ENCODE results near the gene TPSG1.
"Not testable (repeated sequence)": the region's sequence is repeated elsewhere in the genome, so short reads cannot be mapped to it uniquely, and the experiment has no call there.

The TPSG1 gene

GRCh38 chr16:1225051-1225451 is at the start of gene TPSG1:
Gene TPSG1 (minus strand): TSS chr16:1225268. CDS start chr16:1225252, 16 bp downstream.
- no peak within 1 kb of the TSS for H3K4me3 ChIP-seq (replicated peaks; ENCODE audit: low read depth, low read length)
- TF ChIP-seq CTCF (IDR thresholded peaks at IDR 0.05; ENCODE audit: low read length, missing control alignments), result no peak
- DNase-seq (ENCODE audit: low read depth), result no peak

GRCh38 chr16:1274767-1275166 is 49.7 kb upstream of the TPSG1 start:
- TF ChIP-seq CTCF (IDR thresholded peaks at IDR 0.05; ENCODE audit: low read length, missing control alignments), result no peak
- no peak for DNase-seq (ENCODE audit: low read depth)
- no peak overlapping the region for H3K4me3 ChIP-seq (replicated peaks; ENCODE audit: low read depth, low read length)

DNA sequence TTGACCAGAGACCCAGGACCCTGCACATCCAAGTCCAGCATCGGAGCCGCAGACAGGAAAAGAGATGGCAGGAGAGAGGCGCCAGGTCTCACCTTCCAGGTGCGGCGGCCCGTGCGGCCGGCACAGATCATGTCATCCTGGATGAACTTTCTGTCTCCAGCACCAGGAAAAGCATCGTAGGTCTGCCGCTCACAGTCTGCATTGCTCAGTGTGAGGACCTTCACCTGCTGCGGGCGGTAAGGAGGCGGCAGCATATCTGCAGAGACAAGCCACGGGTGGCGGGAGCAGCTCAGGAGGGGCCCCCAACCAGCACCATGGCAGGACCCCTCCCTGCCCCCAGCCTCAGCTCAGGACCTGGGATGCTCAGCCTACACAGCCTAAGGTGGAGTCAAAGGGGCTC is 48.7 kb upstream of the TPSG1 start:
- H3K4me3 ChIP-seq (replicated peaks; ENCODE audit: low read depth, low read length), result no peak overlapping the region
- no peak for TF ChIP-seq CTCF (IDR thresholded peaks at IDR 0.05; ENCODE audit: low read length, missing control alignments)
- DNase-seq (ENCODE audit: low read depth), result no peak

DNA sequence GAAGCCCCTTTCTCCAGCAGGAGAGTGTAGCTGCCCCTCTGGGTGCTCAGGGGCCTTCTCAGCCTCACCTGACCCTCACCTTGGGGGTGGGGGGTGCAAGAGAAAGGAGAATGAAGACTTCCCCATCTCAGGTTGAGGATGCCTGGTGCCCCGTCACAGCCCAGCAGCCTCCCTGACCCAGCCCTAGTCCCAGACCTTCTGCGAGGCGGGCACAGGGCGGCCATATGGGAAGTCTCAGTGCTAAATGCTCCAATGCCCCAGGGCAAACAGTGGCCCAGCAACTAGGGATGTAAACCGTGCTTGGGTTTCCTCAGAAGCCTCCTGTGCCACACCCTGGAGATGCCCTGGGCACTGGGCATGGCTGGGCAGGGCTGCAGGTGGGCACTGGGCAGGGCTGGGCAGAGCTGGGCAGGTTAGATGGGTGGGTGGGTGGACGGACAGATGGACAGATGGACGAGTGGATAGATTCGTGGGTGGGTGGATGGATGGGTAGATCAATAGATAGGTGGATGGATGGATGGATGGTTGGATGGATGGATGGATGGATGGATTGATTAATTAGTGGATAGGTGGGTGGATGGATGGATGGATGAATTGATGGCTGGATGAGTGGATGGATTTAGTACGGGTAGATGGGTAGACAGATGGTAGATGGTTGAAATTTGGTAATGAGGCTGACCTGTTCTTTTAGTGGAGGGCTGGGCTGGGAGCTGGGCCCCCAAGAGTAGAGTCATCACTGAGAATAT is 47.6 kb upstream of the TPSG1 start:
- no peak overlapping the region for H3K4me3 ChIP-seq (replicated peaks; ENCODE audit: low read depth, low read length)
- no peak for TF ChIP-seq CTCF (IDR thresholded peaks at IDR 0.05; ENCODE audit: low read length, missing control alignments)
- no peak for DNase-seq (ENCODE audit: low read depth)

DNA sequence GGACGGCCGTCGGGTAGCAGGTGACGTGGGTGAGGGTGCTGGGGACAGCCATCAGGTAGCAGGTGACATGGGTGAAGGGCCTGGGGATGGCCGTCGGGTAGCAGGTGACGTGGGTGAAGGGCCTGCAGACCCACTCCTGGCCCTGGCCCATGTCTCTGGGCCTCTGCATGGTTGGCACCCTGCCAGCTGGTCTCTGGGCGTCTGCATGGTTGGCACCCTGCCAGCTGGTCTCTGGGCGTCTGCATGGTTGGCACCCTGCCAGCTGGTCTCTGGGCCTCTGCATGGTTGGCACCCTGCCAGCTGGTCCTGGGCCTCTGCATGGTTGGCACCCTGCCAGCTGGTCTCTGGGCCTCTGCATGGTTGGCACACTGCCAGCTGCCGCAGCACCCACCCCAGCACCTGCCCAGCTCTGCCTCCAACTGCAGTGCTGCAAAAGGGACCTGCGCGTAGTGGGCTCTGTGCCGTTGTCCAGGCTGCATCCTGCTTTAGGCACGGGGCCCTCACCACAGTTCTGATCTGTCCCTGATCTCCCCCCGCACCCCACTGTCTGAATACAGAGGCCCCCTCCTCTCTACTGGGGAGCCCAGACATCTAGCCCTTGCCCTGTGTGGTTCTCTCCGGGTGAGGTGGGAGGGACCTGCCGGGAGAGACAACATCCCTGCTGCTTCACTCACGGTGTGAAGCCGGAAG is 46.8 kb upstream of the TPSG1 start:
- peak; percentile 38 for DNase-seq (ENCODE audit: low read depth)
- not testable (repeated sequence) for H3K4me3 ChIP-seq (replicated peaks; ENCODE audit: low read depth, low read length)

DNA sequence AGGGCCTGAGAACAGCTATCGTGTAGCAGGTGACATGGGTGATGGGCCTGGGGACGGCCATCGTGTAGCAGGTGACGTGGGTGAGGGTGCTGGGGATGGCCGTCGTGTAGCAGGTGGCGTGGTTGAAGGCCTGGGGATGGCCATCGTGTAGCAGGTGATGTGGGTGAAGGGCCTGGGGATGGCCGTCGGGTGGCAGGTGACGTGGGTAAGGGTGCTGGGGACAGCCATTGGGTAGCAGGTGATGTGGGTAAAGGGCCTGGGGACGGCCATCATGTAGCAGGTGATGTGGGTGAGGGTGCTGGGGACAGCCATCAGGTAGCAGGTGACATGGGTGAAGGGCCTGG is 46.3 kb upstream of the TPSG1 start:
- no peak for DNase-seq (ENCODE audit: low read depth)
- no peak for TF ChIP-seq CTCF (IDR thresholded peaks at IDR 0.05; ENCODE audit: low read length, missing control alignments)
- H3K4me3 ChIP-seq (replicated peaks; ENCODE audit: low read depth, low read length), result no peak overlapping the region

DNA sequence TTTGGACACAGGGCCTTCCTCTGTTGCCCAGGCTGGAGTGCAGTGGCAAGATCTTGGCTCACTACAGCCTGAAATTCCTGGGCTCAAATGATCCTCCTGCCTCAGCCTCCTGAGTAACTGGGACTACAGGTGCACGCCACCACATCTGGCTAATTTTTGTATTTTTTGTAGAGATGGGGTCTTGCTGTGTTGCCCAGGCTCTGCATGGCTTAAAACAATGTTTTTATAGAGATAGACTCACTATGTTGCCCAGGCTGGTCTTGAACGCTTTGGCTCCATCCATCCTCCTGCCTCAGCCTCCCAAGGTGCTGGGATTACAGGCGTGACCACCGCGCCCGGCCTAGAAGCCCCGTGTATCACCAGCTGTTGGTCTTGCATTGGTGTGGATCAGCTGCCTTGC is 44.4 kb upstream of the TPSG1 start:
- not testable (repeated sequence) for H3K4me3 ChIP-seq (replicated peaks; ENCODE audit: low read depth, low read length); DNase-seq (ENCODE audit: low read depth)

DNA sequence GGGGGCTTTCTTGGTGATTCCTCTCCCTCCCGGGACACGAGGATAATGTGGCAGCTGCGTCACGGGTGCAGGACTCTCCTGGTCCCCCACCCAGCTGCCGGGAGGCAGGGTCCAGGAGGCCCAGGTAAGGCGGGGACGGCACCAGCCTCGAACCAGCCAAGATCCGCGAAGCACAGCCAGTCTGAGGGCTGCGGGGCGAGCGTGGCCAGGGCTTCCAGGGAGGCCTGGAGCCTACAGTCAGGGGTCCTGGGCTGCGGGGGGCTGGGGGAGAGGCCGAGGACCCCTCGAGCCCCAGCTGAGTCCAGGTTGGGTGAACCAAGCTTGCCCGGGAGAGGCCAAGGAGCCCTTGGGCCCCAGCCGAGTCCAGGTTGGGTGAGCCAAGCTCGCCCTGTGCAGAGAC is 40.8 kb upstream of the TPSG1 start:
- no peak for TF ChIP-seq CTCF (IDR thresholded peaks at IDR 0.05; ENCODE audit: low read length, missing control alignments)
- no peak for DNase-seq (ENCODE audit: low read depth)
- H3K4me3 ChIP-seq (replicated peaks; ENCODE audit: low read depth, low read length), result no peak overlapping the region
